NCI-H2196 (cell line): ENCODE results near the gene PSMA6.
"Not testable (repeated sequence)": the region's sequence is repeated elsewhere in the genome, so short reads cannot be mapped to it uniquely, and the experiment has no call there.

Experiments used
- DNase-seq: peaks from one replicate; lab custom pipeline; 2025; ENCODE audit not compliant: unreplicated experiment; lab: John Stamatoyannopoulos, UW

PSMA6 gene

DNA sequence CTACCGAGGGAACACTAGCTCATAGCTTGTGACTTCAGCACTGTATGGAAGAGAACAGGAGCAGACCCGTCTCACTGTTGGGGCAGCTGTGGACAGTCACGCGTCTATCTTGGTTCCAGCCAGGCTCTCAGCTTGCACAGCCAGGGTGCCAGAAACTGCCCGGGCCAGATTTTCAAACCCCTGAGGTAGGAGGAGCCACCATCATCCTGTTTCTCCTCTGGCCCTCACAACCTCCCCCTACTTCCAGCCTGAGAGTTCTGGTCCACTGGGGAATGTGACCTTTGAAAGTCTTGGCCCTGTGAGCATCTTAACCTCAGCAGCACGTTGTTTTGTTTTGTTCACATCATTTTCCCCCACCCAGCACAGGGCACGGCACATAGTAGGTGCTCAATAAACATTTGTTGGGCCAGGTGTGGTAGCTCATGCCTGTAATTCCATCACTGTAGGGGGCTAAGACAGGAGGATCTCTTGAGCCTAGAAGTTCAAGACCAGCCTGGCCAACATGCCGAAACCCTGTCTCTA lies 50.4 kb downstream of the PSMA6 start:
- DNase-seq, result peak; percentile 68

DNA sequence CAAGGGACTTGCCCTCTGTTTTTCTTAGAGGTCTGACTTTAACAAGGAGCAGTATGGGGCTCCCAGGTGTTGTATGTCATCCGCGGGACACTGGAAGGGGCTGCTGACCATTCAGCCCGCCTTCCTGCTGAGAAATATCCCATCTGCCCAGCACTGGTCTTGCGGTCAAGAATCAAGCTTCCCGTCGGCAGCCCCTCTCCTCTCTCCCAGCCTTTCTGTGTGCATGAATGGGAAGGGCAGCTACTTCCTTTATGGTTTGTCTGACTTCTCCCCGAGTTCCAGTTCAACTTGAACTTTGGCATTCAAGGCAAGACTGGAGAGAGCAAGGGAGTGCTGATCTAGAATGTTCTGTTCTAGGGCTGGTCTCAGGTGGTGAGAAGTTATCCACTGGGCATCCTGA lies 51.5 kb downstream of the PSMA6 start:
- DNase-seq, result no peak

DNA sequence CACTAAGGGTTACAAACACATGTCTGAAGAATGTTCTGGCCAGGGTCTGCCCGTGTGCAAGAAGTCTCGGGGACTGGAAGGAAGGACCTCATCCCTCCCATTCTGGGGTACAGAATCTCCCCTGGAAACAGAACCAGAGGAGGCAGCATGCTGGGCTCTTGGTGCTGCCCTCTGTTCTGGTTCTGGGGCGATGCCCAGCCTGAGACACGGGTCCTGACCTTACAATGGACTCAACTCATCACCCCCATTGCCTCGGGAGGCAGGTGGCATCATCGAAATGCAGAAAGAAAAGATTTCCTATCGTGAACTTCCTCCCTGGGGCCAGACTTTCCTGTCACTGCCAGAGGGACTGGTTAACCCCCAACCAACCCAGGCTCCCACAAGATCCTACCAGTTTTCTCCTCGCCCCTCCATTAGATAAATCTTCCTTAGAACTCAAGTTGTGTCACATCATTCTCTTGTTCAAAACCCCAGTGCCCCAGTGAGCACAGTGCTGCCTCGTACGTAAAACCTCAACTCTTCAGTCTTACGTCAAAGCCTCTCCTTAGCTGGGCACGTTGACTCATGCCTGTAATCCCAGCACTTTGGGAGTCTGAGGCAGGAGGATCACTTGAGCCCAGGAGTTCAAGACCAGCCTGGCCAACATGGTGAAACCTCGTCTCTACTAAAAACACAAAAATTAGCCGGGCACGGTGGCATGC lies 52.1 kb downstream of the PSMA6 start:
- DNase-seq, result no peak

DNA sequence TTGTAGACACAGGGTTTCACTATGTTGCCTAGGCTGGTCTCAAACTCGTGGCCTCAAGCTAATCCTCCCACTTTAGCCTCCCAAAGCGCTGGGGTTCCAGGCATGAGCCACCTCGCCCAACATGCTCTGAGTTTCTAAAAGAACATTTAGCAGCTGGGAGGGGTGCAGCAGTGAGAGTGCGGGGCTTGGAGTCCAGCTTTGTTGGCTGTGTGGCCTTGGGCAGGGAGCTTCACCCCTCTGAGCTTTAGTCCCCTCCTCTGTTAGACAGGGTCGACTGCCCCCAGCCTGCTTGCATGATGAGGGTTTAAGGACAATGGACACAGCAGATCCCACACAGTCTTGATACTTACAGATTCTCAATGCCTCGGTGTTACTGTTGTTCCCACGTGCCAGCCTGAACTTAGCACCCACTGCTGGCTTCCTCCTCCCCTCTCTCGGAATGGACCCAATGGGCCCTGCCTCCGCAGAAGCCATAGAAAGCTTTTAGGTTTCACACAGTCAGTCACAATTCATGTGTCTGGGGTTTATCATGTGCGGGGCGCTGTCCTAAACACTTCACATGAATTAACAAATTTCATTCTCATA lies 54.6 kb downstream of the PSMA6 start:
- DNase-seq, result no peak

DNA sequence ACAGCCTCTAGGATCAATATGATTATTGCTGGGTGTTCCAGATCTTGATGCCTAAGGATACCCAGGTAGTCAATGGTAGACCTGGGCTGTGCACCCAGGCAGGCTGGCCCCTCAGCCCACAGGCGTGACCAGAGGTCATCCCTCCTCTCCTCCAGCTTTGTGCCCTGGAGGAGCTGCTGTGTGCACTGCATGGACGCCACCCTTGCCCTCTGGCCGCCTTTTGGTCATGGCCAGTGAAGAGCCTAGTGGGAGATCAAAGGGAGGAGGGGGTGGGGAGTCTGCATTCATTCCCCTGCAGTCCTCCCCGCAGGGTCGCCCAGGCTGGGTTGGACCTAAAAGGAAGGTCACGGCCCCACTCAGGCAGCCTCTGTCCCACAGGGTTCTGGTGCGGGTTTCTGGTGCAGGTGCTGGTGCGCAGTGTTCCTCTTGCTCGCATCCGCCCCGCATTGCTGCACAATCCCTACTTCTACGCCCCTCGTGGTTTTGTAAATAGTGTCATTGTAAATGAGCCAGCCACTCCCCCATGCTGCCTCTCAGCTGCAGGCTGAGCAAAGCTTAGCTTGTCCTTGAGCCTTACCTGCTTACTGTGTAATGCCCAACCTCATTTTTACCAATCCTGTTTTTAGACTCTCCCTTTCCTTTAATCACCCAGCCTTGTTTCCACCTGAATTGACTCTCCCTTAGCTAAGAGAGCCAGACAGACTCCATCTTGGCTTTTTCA lies 55.3 kb downstream of the PSMA6 start:
- DNase-seq, result no peak

DNA sequence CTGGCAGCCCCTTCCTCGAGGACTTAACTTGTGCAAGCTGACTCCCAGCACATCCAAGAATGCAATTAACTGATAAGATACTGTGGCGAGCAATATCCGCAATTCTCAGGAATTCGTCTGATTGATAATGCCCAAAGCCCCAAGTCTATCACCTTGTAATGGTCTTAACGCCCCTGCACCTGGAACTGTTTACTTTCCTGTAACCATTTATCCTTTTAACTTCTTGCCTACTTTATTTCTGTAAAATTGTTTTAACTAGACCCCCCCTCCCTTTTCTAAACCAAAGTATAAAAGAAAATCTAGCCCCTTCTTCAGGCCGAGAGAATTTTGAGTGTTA lies 55.8 kb downstream of the PSMA6 start:
- not testable (repeated sequence) for DNase-seq

DNA sequence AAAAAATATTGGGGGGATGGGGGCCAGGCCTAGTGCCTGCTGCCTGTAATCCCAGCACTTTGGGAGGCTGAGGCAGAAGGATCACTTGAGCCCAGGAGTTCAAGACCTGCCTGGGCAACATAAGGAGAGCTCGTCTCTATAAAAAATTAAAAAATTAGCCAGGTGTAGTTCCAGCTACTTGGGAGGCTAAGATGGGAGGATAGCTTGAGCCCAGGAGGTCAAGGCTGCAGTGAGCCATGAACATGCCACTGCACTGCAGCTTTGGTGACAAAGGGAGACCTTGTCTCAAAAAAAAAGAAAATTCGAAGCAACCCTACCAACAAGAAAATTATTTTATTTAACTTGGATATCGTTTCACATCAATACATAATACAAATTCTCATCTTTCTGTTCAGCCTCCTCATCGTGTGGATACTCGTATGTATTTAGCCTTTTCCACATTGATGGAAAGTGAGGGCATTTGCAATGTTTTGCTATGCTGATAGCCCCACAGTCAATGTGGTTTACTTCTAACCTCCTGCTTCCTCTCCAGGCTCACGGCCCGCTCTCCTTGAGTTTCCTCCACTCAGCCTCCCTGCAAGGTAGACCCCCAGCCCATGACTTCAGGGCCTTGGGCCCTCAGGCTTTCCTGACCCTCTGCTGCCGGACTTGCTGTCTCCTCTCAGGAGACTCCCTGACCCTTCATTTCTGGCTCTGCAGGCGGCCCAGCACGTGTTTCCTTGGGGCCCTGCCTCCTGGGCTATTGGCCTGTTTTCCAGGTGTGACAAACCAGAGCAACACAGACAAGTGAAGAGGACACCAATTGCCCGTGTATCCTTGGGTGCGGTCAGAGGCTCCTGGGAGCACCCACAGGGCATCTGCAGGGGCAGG lies 57.5 kb downstream of the PSMA6 start:
- DNase-seq, result no peak

DNA sequence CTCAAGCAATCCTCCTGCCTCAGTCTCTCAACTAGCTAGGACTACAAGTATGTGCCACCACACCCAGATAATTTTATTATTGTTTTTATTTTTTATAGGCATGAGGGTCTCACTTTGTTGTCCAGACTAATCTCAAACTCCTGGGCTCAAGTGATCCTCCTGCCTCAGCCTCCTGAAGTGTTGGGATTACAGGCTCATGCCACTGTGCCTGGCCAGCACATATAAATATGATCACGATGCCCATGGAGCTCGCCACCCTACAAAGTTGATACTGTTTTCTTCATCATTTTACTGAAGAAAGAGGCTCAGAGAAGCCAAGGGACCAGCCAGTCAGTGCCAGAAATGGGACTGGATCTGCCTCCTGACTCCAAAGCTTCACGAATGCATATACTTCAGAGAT lies 59.3 kb downstream of the PSMA6 start:
- no peak for DNase-seq

DNA sequence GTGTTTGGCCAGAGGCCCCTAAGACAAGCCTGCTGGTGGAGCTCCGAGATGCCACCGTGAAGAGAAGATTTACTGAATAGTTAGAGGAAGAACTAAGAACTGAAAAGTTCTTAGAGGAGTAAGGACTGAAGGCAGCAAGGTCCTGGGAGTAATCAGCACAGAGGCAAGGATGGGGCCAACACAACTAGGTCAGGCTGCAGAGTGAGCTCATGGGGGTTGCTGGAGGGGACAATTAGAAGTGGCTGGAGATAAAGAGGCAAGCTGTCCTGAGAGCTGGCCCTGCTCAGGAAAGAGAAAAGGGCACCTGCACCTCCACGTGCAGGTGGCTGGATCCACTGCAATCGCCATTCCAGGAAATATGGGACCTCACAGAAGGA lies 59.7 kb downstream of the PSMA6 start:
- no peak for DNase-seq

DNA sequence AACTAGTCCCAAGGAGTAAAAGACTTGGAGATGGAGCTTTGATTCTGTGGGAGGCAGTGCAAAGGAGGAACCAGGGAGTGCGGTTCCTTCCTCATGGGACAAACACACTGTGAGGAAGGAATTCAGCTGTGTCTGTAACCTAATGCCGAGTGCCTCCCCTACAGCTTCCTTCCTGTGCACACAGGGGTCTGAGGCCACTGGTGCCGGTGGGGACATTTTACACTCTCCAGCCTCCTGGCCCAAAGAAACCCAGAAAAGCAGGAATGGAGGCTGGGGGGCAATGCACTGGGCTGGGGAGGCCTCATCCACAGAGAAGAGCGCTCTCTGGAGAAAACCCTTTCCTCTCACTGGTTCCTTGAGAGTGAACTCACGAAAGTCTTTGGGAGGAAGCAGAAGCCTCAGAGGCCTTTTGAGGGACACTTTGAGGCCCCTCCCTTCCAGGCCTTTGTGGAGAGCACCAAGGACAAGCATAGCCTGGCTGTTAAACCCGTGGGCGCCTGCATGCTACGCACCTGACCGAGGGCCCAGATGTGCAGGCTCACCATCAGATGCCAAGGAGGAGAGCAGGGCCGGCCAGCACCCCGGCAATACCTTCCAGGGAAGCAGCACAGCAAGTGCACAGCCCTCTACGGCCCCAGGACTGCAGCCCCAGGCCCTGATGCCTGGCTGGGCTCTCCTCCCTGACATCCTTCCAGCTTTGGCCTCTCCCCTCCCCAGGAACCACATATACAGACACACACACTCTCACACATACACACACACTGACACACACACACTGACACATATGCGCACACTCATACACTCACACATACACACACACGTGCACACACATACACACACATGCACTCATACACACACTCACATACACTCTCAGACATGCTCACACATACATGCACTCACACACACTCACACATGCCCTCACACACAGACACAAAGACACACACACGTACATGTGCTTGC lies 60.4 kb downstream of the PSMA6 start:
- no peak for DNase-seq

DNA sequence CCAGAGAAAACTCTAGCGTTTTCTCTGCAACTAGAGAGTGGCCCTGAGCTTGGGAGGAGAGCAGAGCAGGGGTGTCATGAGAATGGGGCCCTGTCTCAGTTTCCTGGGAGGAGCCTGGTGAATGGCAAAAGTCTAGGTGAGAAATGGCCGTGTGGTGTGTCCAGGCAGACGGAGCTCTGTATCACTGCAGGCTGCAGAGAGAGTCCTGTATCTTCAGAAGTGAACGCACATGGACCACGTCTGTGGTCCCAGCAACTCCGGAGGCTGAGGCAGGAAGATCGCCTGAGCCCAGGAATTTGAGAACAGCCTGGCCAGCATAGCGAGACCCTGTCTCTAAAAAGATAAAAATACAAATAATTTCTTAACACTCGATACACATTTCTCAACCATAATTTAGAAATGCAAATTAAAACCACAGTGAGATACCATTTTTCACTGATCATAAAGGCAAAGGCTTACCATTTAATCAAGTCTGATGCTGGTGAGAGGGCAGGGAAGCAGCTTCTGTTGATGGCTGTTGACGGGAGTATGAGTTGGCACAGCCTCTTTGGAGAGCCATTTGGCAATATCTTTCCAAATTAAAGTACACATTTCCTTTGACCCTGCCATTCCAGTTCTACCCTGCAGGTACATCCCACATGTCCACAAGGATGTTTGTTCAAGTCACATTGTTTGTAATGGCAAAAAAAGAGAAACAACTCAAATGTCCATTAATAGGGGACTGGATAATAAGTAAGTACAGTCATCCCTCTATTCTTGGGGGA lies 61.4 kb downstream of the PSMA6 start:
- DNase-seq, result peak; percentile 25

DNA sequence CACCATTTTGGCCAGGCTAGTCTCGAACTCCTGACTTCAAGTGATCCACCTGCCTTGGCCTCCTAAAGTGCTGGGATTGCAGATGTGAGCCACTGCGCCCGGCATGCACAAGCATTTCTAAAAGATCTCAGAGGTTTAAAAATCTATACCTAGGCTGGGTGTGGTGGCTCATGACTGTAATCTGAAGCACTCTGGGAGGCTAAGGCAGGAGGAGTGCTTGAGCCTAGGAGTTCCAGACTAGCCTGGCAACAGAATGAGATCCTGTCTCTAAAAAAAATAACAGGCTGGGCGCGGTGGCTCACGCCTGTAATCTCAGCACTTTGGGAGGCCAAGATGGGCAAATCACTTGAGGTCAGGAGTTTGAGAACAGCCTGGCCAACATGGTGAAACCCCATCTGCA lies 63.1 kb downstream of the PSMA6 start:
- not testable (repeated sequence) for DNase-seq

DNA sequence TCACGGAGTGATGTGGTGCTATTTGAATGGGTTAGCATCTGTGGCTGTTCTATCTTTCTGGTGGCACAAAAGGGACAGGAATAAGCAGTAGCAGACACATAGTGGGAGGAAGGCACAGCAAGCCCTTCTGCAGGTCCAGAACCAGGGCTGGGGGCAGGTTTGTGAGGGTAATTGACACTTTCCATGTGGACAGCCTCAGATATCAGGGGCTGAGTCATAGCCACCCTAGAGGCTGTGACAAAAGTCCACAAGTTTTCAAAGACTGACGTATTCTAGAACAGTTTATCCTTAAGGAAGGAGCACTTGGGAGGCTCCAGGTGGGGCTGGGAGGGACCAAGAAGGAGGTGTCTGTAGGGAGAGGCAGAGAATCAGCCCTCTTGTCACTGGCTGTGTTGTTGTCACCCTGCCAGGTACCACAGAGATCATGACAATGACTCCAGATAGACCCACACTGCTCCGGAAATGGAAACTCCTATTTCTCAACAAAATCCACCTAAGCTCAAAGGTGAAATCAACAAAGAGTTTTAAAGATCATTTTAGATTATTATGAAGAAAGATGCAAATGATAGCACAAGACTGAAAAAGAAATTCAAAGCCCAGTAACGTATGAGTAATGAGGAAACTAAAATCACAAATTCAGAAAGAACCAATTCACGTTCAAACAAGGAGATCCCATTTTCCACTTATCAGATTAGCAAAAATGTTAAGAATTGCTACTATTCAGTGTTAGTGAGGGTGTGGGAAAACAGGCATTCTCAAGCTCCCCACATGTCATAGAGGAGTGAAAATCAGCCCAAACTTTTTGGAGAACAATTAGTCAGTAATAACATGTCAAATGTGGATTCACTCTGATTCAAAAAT lies 64.0 kb downstream of the PSMA6 start:
- no peak for DNase-seq

DNA sequence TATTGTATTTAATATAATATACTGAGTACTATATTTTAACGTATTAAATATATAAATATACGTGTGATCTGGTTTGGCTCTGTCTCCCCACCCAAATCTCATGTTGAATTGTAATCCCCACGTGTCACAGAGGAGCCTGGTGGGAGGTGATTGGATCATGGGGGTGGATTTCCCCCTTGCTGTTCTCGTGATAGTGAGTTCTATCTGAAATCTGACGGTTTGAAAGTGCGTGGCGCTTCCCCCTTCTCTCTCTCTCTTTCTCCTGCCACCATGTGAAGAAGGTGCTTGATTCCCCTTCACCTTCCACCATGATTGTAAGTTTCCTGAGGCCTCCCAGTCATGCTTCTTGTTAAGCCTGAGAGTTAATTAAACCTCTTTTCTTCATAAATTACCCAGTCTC lies 67.5 kb downstream of the PSMA6 start:
- not testable (repeated sequence) for DNase-seq

DNA sequence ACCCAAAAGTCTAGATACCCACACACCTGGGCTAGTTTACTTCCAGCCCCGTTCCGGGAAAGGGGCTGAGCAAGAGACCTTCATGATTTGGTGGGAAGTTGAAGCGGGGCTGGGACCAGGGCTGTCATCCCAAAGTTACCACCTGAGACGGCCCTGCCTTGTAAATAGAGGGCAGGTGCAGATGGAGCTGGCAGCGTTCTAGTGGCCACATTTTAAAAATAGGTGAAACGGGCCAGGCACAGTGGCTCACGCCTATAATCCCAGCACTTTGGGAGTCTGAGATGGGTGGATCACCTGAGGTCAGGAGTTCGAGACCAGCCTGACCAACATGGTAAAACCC lies 68.9 kb downstream of the PSMA6 start:
- DNase-seq, result no peak

DNA sequence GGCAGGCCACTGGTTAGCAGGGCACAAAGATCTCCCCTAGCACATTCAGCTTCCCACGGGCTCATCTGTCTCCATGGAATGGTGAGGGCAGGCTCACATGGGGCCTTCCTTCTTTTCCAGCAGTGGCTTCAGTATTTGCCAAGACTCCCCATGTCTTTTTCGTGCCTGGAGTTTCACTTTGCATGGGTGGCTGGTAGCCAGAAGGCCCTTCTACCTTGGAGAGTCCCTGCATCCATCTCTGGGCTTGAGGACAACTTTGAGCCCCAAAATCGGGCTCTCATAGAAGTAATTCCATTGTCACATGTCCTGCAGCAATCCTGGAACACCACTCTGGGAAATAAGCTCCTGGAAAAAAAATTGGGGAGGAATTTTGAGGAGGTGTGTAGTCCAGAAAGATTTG lies 70.3 kb downstream of the PSMA6 start:
- DNase-seq, result no peak

DNA sequence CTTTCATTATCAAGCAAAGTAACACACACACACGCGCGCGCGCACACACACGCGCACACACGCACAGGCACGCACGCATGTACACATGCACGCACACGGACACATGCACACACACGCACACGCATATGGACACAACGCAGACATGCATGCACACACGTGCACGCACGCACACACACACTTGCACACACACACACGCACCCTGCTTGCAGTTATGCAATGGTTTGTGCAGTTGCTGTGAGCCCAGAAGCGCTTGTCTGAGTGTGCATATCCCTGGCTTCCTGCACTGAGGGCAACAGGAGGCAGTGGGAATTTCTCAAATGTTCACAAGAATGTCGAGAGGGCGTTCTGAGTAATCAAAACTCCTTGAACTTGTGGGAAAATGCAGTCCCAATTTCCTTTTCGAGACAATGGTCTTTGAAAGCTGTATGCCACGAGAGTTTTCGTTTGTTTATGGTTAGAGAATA lies 70.8 kb downstream of the PSMA6 start:
- no peak for DNase-seq
